ENCODE results near the gene OCEL1.
"Not testable (repeated sequence)": the region's sequence is repeated elsewhere in the genome, so short reads cannot be mapped to it uniquely, and the experiment has no call there.

OCEL1 gene

DNA sequence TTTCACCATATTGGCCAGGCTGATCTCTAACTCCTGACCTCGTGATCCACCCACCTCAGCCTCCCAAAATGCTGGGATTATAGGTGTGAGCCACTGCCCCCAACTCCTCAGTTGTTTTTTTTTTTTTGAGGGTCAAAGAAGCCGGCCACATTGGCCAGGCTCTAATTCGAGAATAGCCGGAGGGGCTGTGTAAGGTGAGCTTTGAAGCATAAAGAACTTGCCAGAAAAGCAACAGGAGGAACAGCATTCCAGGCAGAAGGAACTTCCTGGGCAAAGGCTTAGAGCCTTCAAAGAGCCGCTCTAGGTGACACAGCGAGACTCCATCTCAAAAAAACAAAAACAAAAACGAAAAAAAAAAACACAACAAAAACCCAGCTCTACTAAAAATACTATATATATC, 40.0 kb downstream of the OCEL1 start:
- no peak for DNase-seq

DNA sequence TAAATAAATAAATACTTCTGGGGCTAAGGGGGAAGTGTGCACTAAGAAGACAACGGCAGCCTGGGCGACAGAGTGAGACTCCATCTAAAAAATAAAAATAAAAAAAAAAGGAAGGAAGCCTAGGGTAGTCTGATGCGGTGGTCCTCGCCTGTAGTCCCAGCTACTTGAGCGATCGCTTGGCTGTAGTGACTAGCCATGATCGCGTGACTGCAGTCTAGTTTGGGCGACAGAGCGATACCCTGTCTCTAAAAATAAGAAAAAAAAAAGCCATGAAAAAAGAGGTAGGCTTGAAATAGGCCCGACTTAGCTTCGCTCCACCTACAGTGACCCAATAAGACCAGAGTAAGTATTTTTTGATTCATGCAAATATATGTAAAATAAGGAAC, 40.6 kb downstream of the OCEL1 start:
- no peak for DNase-seq

DNA sequence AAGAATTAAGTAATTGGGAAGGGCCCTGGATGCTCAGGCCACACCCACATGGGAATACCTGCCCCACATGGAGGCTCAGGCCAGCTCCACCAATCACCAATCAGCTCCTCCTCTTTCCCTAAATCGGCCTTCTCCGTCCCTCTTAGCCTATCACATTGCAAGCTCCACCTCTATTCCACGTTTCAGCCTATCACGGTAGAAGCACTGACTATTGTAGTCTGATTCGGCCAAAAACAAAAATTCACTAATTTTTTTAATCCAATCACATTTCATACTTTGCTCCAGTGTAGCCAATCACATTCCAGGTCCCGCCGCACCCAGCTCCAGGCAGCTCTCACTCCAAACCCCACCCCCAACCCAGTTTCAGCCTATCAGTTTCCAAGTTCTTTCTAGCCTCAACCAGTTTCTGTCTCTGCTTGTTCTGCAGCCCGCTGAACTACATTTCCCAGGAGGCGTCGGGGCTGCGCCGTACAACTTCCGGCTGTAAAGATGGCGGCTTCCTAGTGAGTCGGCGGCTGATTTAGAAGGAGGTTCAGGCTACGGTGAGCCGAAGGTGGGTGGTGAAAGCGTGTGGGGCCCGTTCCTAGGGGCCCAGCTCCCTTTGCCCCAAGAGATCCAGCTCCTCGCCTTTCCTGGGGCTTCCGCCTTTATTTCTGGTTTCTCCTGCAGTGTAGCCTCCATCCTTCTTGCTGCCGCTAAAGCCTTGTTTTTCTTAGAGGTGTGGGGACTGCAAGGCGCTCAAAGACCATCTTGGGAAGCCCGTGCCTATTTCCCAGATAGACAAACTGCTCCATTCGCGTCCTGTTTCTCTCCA, 41.2 kb downstream of the OCEL1 start, which contains the start of gene BABAM1:
BABAM1 (plus strand) TSS at position 469 of the 814 bp plus-strand sequence. CDS start 1,364 bp downstream, outside the sequence.
- DNase-seq, result peak; percentile 99

DNA sequence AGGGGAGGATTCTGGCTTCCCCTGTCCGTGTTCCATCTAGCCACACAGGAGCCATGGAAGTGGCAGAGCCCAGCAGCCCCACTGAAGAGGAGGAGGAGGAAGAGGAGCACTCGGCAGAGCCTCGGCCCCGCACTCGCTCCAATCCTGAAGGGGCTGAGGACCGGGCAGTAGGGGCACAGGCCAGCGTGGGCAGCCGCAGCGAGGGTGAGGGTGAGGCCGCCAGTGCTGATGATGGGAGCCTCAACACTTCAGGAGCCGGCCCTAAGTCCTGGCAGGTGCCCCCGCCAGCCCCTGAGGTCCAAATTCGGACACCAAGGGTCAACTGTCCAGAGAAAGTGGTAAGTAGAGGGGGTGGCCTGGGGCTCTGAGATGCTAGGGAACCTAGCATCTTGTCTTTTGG, 42.7 kb downstream of the OCEL1 start:
- DNase-seq, result no peak

DNA sequence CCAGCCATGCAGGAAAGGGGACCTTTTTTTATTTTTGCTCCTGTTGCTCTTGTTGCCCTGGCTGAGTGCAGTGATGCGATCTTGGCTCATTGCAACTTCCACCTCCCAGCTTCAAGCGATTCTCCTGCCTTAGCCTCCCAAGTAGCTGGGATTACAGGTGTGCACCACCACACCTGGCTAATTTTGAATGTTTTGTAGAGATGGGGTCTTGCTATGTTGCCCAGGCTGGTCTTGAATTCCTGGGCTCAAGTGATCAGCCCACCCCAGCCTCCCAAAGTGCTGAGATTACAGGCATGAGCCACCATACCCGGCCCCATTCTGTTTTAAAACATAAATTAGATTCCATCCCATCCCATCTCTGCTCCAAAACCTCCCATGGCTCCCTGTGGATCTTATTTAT, 48.9 kb downstream of the OCEL1 start:
- DNase-seq, result not testable (repeated sequence)

DNA sequence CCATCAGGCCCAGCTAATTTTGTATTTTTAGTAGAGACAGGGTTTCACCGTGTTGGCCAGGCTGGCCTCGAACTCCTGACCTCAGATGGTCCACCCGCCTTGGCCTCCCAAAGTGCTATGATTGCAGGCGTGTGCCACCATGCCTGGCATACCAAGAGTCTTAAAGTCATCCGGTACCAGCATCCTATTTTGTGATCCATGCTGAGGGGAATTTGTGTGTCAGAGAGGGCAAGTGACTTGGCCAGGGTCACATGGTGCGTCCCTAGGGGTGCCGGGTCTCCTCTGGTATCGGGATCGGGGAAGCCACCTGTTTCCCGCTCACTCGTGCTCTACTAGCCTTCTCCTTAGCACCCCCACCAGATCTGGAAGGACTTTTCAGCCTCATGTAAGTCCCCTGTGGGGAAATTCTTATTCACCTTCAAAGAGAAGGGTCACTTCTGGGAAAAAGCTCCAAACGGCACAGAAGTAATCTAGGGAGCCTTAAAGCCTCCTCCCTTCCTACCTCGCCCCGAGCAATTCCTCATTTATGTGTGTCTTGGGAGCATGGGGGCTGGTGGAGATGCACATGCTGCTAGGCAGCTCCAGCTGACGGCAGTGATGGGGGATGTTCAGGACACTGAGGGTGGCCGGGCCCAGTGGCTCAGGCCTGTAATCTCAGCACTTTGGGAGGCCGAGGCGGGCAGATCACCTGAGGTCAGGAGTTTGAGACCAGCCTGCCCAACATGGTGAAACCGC, 49.6 kb downstream of the OCEL1 start:
- DNase-seq, result no peak

Measured in fibroblast of upper back skin (primary cell).